GM13977 (cell line): Measurements from ENCODE around the gene TSACC.

Source experiments
- DNase-seq: peaks from one replicate; pipeline ENCODE4 v3.0.0; 2012; ENCODE audit warnings: low spot score
- in situ Hi-C: fragments of 300-500 bp; cut with MboI; formaldehyde crosslinking; loops from one replicate; pipeline ENCODE4 v1.12.0; 2022; ENCODE audit warnings: low sequenced_read_pairs, low pct_unique_long_range_greater_than_20kb, mixed read lengths, inconsistent platforms; ENCODE audit not compliant: unreplicated experiment
- TF ChIP-seq, protein P1 (sequence below): IDR thresholded peaks from 2 replicates; pipeline ENCODE4 v1.5.1; 2012; ENCODE audit warnings: mild to moderate bottlenecking, control low read depth; ENCODE audit not compliant: insufficient read depth; ENCODE audit errors: extremely low read depth, missing control alignments

The TSACC gene

DNA sequence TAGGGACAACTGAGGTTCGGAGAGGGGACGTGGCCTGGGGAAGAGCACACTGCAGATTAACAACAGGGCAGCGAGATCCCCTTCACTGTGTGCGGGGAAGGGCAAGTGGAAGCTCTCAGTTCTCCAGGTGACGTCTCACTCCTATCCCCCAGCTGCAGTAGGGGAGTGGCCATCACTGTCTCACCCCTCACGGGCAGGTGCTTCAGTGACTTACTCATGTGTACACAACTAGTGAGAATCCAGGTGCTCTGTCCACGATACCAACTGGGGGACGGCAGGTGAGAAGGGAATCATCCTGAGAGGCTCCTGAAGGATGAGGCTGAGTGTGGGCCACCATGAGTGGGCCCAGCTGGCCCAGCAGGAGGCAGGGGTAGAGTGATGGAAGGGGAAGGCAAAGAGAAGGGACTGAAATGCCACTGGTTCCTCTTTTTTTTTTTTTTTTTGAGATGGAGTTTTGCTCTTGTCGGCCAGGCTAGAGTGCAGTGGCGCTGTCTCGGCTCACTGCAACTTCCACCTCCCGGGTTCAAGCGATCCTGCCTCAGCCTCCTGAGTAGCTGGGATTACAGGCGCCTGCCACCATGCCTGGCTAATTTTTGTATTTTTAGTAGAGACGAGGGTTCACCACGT, 56.6 kb downstream of the TSACC start:
- TF ChIP-seq, protein P1, sequence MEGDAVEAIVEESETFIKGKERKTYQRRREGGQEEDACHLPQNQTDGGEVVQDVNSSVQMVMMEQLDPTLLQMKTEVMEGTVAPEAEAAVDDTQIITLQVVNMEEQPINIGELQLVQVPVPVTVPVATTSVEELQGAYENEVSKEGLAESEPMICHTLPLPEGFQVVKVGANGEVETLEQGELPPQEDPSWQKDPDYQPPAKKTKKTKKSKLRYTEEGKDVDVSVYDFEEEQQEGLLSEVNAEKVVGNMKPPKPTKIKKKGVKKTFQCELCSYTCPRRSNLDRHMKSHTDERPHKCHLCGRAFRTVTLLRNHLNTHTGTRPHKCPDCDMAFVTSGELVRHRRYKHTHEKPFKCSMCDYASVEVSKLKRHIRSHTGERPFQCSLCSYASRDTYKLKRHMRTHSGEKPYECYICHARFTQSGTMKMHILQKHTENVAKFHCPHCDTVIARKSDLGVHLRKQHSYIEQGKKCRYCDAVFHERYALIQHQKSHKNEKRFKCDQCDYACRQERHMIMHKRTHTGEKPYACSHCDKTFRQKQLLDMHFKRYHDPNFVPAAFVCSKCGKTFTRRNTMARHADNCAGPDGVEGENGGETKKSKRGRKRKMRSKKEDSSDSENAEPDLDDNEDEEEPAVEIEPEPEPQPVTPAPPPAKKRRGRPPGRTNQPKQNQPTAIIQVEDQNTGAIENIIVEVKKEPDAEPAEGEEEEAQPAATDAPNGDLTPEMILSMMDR, result no peak
- DNase-seq, result no peak
- in situ Hi-C loops, result no loop called here
